Peyer's patch (tissue), 4 donors: ENCODE results near the gene ARNT2. TPM values are rescaled to one million over a fixed set of nuclear protein-coding genes. Genes with fewer than 3 reads are reported as not detected.

ENCODE experiments used
- DNase-seq, 3 donors: peaks; one replicate each; pipeline ENCODE4 v3.0.0-alpha.2; 2017 to 2019
- H3K27ac ChIP-seq, 4 donors: fragments of 200-600 bp; sonication (generic); one replicate each; pipeline ENCODE4 v1.5.1; 2016 to 2019
- H3K27me3 ChIP-seq, 2 donors: fragments of 200-600 bp; sonication (generic); one replicate each; pipeline ENCODE4 v1.5.1; 2019
- H3K36me3 ChIP-seq, 3 donors: fragments of 200-600 bp; sonication (generic); one replicate each; pipeline ENCODE4 v1.5.1; 2016 to 2019
- H3K4me1 ChIP-seq, 4 donors: fragments of 200-600 bp; sonication (generic); one replicate each; pipeline ENCODE4 v1.5.1; 2016 to 2019
- H3K4me3 ChIP-seq, 4 donors: fragments of 200-600 bp; sonication (generic); 1 replicate in 3 of 4; 2 replicates in 1 of 4; pipeline ENCODE4 v1.5.1; 2016 to 2019; ENCODE audit warnings: mild to moderate bottlenecking in 1 of 4
- H3K9me3 ChIP-seq, 4 donors: fragments of 200-600 bp; sonication (generic); one replicate each; pipeline ENCODE4 v1.5.1; 2016 to 2019; ENCODE audit warnings: mild to moderate bottlenecking in 1 of 4
- POLR2A ChIP-seq, 2 donors: fragments of 450-650 bp; IDR thresholded peaks; one replicate each; pipeline ENCODE4 v1.5.1; 2017; ENCODE audit warnings: antibody characterized with exemption in 2 of 2, mild to moderate bottlenecking in 2 of 2, moderate library complexity in 2 of 2
- total RNA-seq, 4 donors: library from RNA; depleted of rRNA; stranded (reverse); fragments of >200 nt; gene quantifications; one replicate each; pipeline ENCODE4 v1.1.0, GENCODE V29; 2016
- TF ChIP-seq, protein P1 (sequence below), 6 experiments: fragments of 450-650 bp in 4 of 6; fragments of 200-600 bp in 2 of 6; sonication (generic) in 1 of 6; IDR thresholded peaks; one replicate each; pipeline ENCODE4 v1.5.1; 2017 to 2019; ENCODE audit warnings: antibody characterized with exemption in 6 of 6, mild to moderate bottlenecking in 3 of 6, moderate library complexity in 1 of 6

The ARNT2 gene
- total RNA-seq, 4 donors from 2014 or later, result 2.5 to 10.3 (median 4.5) TPM

DNA sequence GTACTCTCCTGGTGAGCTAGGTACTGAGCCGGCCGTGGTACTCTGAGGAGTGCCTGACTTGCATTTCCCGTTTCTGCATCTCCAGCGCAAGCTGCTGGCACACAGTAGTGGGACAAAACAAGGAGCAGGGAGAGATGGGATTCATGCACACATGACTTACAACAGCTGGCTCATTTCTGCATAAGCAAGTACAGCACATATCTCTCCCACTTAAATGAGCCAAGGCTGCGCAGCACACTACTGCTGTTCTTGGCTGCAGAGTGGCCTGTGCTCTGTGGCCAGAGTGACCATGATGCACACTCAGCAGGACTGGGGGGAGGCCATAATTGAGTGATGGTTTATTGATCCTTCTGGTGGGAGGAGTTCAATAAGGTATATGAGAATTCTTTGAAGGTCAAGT is 231.8 kb downstream of the ARNT2 start:
- Histone ChIP-seq H3K27ac (no peak overlapping the region), H3K4me1 (no peaks in the 10 kb centered on the region), H3K4me3 (no peak overlapping the region), H3K9me3 (no peaks in the 10 kb centered on the region), H3K36me3 (no peaks in the 10 kb centered on the region), H3K27me3 (no peaks in the 10 kb centered on the region)
- DNase-seq, result no peak
- TF ChIP-seq POLR2A (IDR thresholded peaks at IDR 0.05), result no peak
- TF ChIP-seq, protein P1, sequence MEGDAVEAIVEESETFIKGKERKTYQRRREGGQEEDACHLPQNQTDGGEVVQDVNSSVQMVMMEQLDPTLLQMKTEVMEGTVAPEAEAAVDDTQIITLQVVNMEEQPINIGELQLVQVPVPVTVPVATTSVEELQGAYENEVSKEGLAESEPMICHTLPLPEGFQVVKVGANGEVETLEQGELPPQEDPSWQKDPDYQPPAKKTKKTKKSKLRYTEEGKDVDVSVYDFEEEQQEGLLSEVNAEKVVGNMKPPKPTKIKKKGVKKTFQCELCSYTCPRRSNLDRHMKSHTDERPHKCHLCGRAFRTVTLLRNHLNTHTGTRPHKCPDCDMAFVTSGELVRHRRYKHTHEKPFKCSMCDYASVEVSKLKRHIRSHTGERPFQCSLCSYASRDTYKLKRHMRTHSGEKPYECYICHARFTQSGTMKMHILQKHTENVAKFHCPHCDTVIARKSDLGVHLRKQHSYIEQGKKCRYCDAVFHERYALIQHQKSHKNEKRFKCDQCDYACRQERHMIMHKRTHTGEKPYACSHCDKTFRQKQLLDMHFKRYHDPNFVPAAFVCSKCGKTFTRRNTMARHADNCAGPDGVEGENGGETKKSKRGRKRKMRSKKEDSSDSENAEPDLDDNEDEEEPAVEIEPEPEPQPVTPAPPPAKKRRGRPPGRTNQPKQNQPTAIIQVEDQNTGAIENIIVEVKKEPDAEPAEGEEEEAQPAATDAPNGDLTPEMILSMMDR (IDR thresholded peaks at IDR 0.05), result no peak

DNA sequence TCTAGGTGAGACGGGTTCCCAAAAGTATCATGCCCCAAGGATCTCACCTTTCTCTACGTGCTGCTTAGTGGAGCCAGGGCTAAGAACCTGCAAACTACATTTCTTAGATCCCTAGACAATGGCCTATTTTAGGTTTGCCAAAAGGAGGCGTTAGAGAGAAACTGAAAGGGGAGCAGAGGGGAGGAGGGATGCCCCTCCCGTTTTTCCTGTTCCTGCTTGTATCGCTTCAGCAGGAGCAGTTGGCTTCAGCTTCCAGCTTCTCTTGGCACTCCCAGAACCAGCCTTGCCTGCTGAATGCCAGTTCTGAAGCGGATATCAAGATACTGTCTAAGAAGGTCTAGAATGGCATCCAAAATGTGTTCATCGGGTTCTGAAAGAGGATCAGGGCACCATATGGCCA is 232.5 kb downstream of the ARNT2 start:
- Histone ChIP-seq H3K9me3 (no peaks in the 10 kb centered on the region), H3K4me3 (no peak overlapping the region), H3K27ac (no peak overlapping the region), H3K36me3 (no peaks in the 10 kb centered on the region), H3K4me1 (no peaks in the 10 kb centered on the region), H3K27me3 (no peaks in the 10 kb centered on the region)
- no peak for TF ChIP-seq POLR2A (IDR thresholded peaks at IDR 0.05)
- TF ChIP-seq, protein P1 (IDR thresholded peaks at IDR 0.05), result no peak
- DNase-seq, result no peak

DNA sequence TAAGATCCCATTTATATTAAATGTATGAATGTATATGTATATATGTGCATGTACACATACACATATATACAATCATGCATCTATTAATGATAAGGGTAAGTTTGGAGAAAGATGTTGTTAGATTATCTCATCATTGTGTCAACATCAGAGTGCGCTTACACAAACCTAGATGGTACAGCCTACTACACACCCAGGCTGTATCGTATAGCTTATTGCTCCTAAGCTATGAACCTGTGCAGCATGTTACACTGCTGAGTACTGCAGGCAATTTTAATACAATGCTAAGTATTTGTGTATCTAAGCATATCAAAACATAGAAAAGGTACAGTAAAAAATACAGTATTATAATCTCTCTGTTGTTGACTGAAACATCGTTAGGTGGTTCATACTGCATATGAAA is 233.6 kb downstream of the ARNT2 start:
- Histone ChIP-seq H3K27ac (no peak overlapping the region), H3K4me3 (no peak overlapping the region), H3K4me1 (no peaks in the 10 kb centered on the region), H3K27me3 (no peaks in the 10 kb centered on the region), H3K9me3 (no peaks in the 10 kb centered on the region), H3K36me3 (no peaks in the 10 kb centered on the region)
- no peak for TF ChIP-seq POLR2A (IDR thresholded peaks at IDR 0.05)
- TF ChIP-seq, protein P1 (IDR thresholded peaks at IDR 0.05), result no peak
- no peak for DNase-seq

DNA sequence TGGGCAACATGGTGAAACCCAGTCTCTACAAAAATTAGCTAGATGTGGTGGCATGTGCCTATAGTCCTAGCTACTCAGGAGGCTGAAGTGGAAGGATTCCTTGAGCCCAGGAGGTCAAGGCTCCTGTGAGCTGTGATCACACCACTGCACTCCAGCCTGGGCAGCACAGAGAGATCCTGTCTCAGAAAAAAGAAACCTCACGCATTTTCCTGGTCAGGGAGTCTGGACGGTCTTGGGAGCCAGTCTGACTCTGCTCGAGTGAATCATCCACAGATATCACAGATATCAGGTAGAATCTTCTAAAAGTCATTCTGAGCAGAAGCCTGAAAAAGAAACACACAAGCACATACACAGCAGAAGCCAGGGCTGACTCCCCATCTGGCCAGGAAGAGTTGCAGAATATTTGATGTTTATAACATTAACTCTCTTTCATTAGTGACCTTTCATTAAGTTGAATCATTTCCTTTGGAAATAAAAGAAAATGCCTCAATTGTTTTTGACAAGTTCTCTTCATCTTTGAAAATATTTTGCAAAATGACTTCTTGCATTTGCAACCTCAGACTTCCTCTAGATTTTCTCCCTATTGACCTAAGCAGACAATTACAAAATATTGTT is 234.5 kb downstream of the ARNT2 start:
- no peak overlapping the region for H3K4me3 ChIP-seq
- H3K27ac ChIP-seq, result no peak overlapping the region
- no peaks in the 10 kb centered on the region for H3K9me3 ChIP-seq
- no peak for DNase-seq
- no peaks in the 10 kb centered on the region for H3K36me3 ChIP-seq
- H3K27me3 ChIP-seq, result no peaks in the 10 kb centered on the region
- H3K4me1 ChIP-seq, result no peaks in the 10 kb centered on the region
- TF ChIP-seq, protein P1 (IDR thresholded peaks at IDR 0.05), result no peak

DNA sequence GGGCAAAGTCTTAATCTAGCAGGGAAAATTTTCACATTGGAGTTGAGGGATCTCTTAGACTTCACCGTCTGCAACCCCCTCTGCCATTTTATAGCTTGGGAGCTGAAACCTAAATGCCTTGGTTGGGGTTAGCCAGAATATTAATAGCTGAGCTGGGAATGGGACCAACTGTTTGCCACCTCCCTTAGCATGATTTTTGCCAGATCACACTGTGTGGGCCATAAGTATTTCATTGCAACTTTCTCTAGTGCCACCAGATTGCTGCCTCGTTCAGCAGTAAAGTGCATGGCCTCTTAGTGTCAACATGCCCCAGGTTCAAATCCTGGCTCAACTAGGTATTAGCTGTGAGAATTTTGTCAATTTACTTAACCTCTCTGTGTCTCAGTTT is 235.0 kb downstream of the ARNT2 start:
- Histone ChIP-seq H3K4me3 (no peak overlapping the region), H3K36me3 (no peaks in the 10 kb centered on the region), H3K9me3 (no peaks in the 10 kb centered on the region), H3K4me1 (no peaks in the 10 kb centered on the region), H3K27me3 (no peaks in the 10 kb centered on the region), H3K27ac (no peak overlapping the region)
- DNase-seq, result no peak
- TF ChIP-seq, protein P1 (IDR thresholded peaks at IDR 0.05), result no peak
- TF ChIP-seq POLR2A (IDR thresholded peaks at IDR 0.05), result no peak
